GM23338 (cell line): Measurements from ENCODE around the gene SLC26A1. TPM values are rescaled to one million over a fixed set of nuclear protein-coding genes. Genes with fewer than 3 reads are reported as not detected.

Source experiments
- ATAC-seq: fragments of 200-7000 bp; cut with Tn5 transposase; 3 replicates; pipeline ENCODE4 v1.9.1; 2020
- DNase-seq: peaks from one replicate; pipeline ENCODE4 v3.0.0-alpha.2; 2015; ENCODE audit warnings: low spot score
- H2AFZ ChIP-seq: fragments of 200-600 bp; sonication (generic); 2 replicates; pipeline ENCODE4 v1.8.0; 2016; ENCODE audit warnings: antibody characterized with exemption, mild to moderate bottlenecking, moderate library complexity
- H3F3A ChIP-seq: fragments of 200-600 bp; sonication (generic); replicated peaks from 2 replicates; pipeline ENCODE4 v1.8.0; 2017; ENCODE audit warnings: antibody characterized with exemption, mixed run types, low read depth
- H3K27ac ChIP-seq: fragments of 200-600 bp; sonication (generic); 2 replicates; pipeline ENCODE4 v1.6.1; 2016; ENCODE audit warnings: low read depth
- H3K27me3 ChIP-seq: fragments of 200-600 bp; sonication (generic); 2 replicates; pipeline ENCODE4 v1.8.0; 2016; ENCODE audit warnings: mild to moderate bottlenecking, mixed run types, moderate library complexity; ENCODE audit not compliant: insufficient read depth
- H3K36me3 ChIP-seq: fragments of 200-600 bp; sonication (generic); 2 replicates; pipeline ENCODE4 v1.8.0; 2016; ENCODE audit warnings: mild to moderate bottlenecking; ENCODE audit not compliant: insufficient read depth
- H3K4me1 ChIP-seq: fragments of 200-600 bp; sonication (generic); 2 replicates; pipeline ENCODE4 v1.8.0; 2016; ENCODE audit warnings: mild to moderate bottlenecking, moderate library complexity; ENCODE audit not compliant: insufficient read depth
- H3K4me2 ChIP-seq: fragments of 200-600 bp; sonication (generic); 2 replicates; pipeline ENCODE4 v1.7.1; 2017; ENCODE audit warnings: mixed run types
- H3K4me3 ChIP-seq: fragments of 200-600 bp; sonication (generic); 2 replicates; pipeline ENCODE4 v1.6.1; 2016; ENCODE audit warnings: mixed run types
- H3K79me2 ChIP-seq: fragments of 200-600 bp; sonication (generic); replicated peaks from 2 replicates; pipeline ENCODE4 v1.8.0; 2017; ENCODE audit warnings: mild to moderate bottlenecking; ENCODE audit not compliant: insufficient read depth
- H3K9me2 ChIP-seq: fragments of 200-600 bp; sonication (generic); 2 replicates; pipeline ENCODE4 v1.8.0; 2017; ENCODE audit not compliant: insufficient read depth
- H4K20me1 ChIP-seq: fragments of 200-600 bp; sonication (generic); replicated peaks from 2 replicates; pipeline ENCODE4 v1.8.0; 2017; ENCODE audit warnings: mild to moderate bottlenecking; ENCODE audit not compliant: insufficient read depth
- H3K27ac Mint-ChIP-seq: 2 replicates; pipeline ENCODE4 v1.8.0; 2020; ENCODE audit warnings: inconsistent platforms, mild to moderate bottlenecking, moderate library complexity, mixed read lengths
- H3K27me3 Mint-ChIP-seq: 3 replicates; pipeline ENCODE4 v1.8.0; 2022; ENCODE audit warnings: low read depth, mild to moderate bottlenecking, moderate library complexity, mixed read lengths, inconsistent platforms; ENCODE audit not compliant: insufficient read depth, poor library complexity
- H3K36me3 Mint-ChIP-seq: 3 replicates; pipeline ENCODE4 v1.8.0; 2021; ENCODE audit warnings: low read depth, mild to moderate bottlenecking, inconsistent platforms, moderate library complexity, mixed read lengths
- H3K4me1 Mint-ChIP-seq: 3 replicates; pipeline ENCODE4 v1.8.0; 2020; ENCODE audit warnings: mild to moderate bottlenecking, inconsistent platforms, mixed read lengths
- H3K4me3 Mint-ChIP-seq: 3 replicates; pipeline ENCODE4 v1.8.0; 2021; ENCODE audit warnings: moderate library complexity, mild to moderate bottlenecking, inconsistent platforms, mixed read lengths
- H3K9me3 Mint-ChIP-seq: 3 replicates; pipeline ENCODE4 v1.8.0; 2020; ENCODE audit warnings: moderate library complexity, mild to moderate bottlenecking, inconsistent platforms, mixed read lengths
- CREB1 ChIP-seq: fragments of 250-450 bp; sonication (Bioruptor Pico); IDR thresholded peaks from 2 replicates; pipeline ENCODE4 v1.5.0; 2020; ENCODE audit warnings: low read depth, mild to moderate bottlenecking, moderate library complexity
- EZH2 ChIP-seq: fragments of 200-600 bp; sonication (generic); IDR thresholded peaks from one replicate; pipeline ENCODE4 v1.8.0; 2017; ENCODE audit warnings: antibody characterized with exemption, mild to moderate bottlenecking, low read depth; ENCODE audit not compliant: unreplicated experiment
- EZH2phosphoT487 ChIP-seq: fragments of 200-600 bp; sonication (generic); IDR thresholded peaks from one replicate; pipeline ENCODE4 v1.8.1; 2018; ENCODE audit warnings: antibody characterized with exemption; ENCODE audit not compliant: unreplicated experiment
- JUNB ChIP-seq: IDR thresholded peaks from one replicate; pipeline ENCODE4 v1.6.1; 2016; ENCODE audit warnings: antibody characterized with exemption; ENCODE audit not compliant: unreplicated experiment
- NANOG ChIP-seq: IDR thresholded peaks from 2 replicates; pipeline ENCODE4 v1.6.1; 2016; ENCODE audit warnings: antibody characterized with exemption, borderline replicate concordance
- POLR2AphosphoS5 ChIP-seq: IDR thresholded peaks from 2 replicates; pipeline ENCODE4 v1.6.1; 2016; ENCODE audit warnings: antibody characterized with exemption, low read depth
- STAT1 ChIP-seq: IDR thresholded peaks from one replicate; pipeline ENCODE4 v1.6.1; 2016; ENCODE audit warnings: antibody characterized with exemption; ENCODE audit not compliant: unreplicated experiment
- ZNF114 ChIP-seq: fragments of 250-450 bp; sonication (Bioruptor Pico); IDR thresholded peaks from 2 replicates; pipeline ENCODE4 v1.5.0; 2020; ENCODE audit warnings: mild to moderate bottlenecking, moderate library complexity
- ZNF331 ChIP-seq: fragments of 250-450 bp; sonication (Bioruptor Pico); IDR thresholded peaks from 2 replicates; pipeline ENCODE4 v1.5.0; 2020; ENCODE audit warnings: low read depth, mild to moderate bottlenecking, moderate library complexity
- polyA plus RNA-seq: library from polyadenylated mRNA; unstranded; fragments of >200 nt; fragmentation: Nextera tagmentation; extraction: Ambion mirVana; gene quantifications from 2 replicates; pipeline ENCODE4 v1.2.1, GENCODE V29; 2016
- total RNA-seq: library from RNA; depleted of rRNA; stranded (reverse); fragments of >200 nt; shearing (Covaris generic); gene quantifications from 2 replicates; pipeline ENCODE4 v1.2.3, GENCODE V29; 2014
- TF ChIP-seq, protein P1 (sequence below), 2 experiments: fragments of 200-600 bp in 1 of 2; sonication (generic) in 1 of 2; conservative IDR thresholded peaks; 2 replicates each; pipeline versions ENCODE4 v1.5.1 to v1.6.1; 2016 to 2017; ENCODE audit warnings: antibody characterized with exemption in 2 of 2, low read depth in 2 of 2, mild to moderate bottlenecking in 2 of 2, moderate library complexity in 1 of 2
- TF ChIP-seq, protein P2 (sequence below): IDR thresholded peaks from 2 replicates; pipeline ENCODE4 v1.6.1; 2016; ENCODE audit warnings: antibody characterized with exemption
- TF ChIP-seq, protein P3 (sequence below): fragments of 250-450 bp; sonication (Bioruptor Pico); IDR thresholded peaks from 2 replicates; pipeline ENCODE4 v1.5.0; 2020; ENCODE audit warnings: mild to moderate bottlenecking, moderate library complexity
- TF ChIP-seq, protein P4 (sequence below): IDR thresholded peaks from one replicate; pipeline ENCODE4 v1.6.1; 2018; ENCODE audit warnings: antibody characterized with exemption; ENCODE audit not compliant: unreplicated experiment

Gene SLC26A1
- total and polyA plus RNA-seq, 2 experiments from 2014 or later, result 0.10 to 0.27 TPM

DNA sequence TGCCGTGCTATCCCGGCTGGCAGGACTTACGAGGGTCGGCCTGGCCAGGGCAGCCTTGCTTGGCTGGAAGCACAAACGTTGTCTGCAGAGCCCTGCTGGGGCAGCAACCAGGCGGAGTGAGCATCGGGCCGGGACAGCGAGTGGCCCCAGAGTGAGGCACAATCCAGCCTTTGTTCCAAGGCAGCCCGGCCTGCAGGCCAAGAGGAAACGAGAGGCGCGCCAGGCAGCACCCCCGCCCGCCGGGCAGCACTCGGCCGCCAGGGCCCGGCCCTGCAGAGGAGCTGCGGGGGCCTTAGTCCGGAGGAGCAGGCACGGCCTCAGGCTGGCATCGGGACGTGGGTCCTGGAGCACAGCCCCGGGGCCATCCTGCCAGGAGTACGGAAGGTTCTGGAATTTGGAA is 42.3 kb upstream of the SLC26A1 start:
- no peak overlapping the region for H3K4me3 Mint-ChIP-seq
- no peak overlapping the region for H3K27ac Mint-ChIP-seq
- H3K27ac ChIP-seq, result no peak overlapping the region
- H3K36me3 ChIP-seq, result no peaks in the 10 kb centered on the region
- no peak overlapping the region for H3K4me3 ChIP-seq
- ATAC-seq (no peak), DNase-seq (no peak)
- no peaks in the 10 kb centered on the region for H3K4me1 ChIP-seq
- no peaks in the 10 kb centered on the region for H3F3A ChIP-seq
- H2AFZ ChIP-seq, result no peak overlapping the region
- no peaks in the 10 kb centered on the region for H3K36me3 Mint-ChIP-seq
- H3K4me1 Mint-ChIP-seq, result peaks cover 2% of the 10 kb centered on the region; the same call in 2 of the 3 replicates
- no peak overlapping the region for H3K4me2 ChIP-seq
- H3K9me2 ChIP-seq, result no peaks in the 10 kb centered on the region
- H3K27me3 Mint-ChIP-seq, result peaks cover 6% of the 10 kb centered on the region
- H4K20me1 ChIP-seq, result no peaks in the 10 kb centered on the region
- no peaks in the 10 kb centered on the region for H3K9me3 Mint-ChIP-seq
- TF ChIP-seq, protein P1, sequence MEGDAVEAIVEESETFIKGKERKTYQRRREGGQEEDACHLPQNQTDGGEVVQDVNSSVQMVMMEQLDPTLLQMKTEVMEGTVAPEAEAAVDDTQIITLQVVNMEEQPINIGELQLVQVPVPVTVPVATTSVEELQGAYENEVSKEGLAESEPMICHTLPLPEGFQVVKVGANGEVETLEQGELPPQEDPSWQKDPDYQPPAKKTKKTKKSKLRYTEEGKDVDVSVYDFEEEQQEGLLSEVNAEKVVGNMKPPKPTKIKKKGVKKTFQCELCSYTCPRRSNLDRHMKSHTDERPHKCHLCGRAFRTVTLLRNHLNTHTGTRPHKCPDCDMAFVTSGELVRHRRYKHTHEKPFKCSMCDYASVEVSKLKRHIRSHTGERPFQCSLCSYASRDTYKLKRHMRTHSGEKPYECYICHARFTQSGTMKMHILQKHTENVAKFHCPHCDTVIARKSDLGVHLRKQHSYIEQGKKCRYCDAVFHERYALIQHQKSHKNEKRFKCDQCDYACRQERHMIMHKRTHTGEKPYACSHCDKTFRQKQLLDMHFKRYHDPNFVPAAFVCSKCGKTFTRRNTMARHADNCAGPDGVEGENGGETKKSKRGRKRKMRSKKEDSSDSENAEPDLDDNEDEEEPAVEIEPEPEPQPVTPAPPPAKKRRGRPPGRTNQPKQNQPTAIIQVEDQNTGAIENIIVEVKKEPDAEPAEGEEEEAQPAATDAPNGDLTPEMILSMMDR (conservative IDR thresholded peaks at IDR 0.05; ENCODE audit: low read depth in 2 of 2), result no peak
- TF ChIP-seq STAT1 (no peak), POLR2AphosphoS5 (no peak), ZNF331 (CRISPR knock-in tag) (no peak), NANOG (no peak), JUNB (no peak), CREB1 (CRISPR knock-in tag) (no peak), ZNF114 (CRISPR knock-in tag) (no peak), EZH2phosphoT487 (no peak), EZH2 (no peak)
- TF ChIP-seq, protein P2, sequence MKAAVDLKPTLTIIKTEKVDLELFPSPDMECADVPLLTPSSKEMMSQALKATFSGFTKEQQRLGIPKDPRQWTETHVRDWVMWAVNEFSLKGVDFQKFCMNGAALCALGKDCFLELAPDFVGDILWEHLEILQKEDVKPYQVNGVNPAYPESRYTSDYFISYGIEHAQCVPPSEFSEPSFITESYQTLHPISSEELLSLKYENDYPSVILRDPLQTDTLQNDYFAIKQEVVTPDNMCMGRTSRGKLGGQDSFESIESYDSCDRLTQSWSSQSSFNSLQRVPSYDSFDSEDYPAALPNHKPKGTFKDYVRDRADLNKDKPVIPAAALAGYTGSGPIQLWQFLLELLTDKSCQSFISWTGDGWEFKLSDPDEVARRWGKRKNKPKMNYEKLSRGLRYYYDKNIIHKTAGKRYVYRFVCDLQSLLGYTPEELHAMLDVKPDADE, result no peak
- TF ChIP-seq, protein P3, sequence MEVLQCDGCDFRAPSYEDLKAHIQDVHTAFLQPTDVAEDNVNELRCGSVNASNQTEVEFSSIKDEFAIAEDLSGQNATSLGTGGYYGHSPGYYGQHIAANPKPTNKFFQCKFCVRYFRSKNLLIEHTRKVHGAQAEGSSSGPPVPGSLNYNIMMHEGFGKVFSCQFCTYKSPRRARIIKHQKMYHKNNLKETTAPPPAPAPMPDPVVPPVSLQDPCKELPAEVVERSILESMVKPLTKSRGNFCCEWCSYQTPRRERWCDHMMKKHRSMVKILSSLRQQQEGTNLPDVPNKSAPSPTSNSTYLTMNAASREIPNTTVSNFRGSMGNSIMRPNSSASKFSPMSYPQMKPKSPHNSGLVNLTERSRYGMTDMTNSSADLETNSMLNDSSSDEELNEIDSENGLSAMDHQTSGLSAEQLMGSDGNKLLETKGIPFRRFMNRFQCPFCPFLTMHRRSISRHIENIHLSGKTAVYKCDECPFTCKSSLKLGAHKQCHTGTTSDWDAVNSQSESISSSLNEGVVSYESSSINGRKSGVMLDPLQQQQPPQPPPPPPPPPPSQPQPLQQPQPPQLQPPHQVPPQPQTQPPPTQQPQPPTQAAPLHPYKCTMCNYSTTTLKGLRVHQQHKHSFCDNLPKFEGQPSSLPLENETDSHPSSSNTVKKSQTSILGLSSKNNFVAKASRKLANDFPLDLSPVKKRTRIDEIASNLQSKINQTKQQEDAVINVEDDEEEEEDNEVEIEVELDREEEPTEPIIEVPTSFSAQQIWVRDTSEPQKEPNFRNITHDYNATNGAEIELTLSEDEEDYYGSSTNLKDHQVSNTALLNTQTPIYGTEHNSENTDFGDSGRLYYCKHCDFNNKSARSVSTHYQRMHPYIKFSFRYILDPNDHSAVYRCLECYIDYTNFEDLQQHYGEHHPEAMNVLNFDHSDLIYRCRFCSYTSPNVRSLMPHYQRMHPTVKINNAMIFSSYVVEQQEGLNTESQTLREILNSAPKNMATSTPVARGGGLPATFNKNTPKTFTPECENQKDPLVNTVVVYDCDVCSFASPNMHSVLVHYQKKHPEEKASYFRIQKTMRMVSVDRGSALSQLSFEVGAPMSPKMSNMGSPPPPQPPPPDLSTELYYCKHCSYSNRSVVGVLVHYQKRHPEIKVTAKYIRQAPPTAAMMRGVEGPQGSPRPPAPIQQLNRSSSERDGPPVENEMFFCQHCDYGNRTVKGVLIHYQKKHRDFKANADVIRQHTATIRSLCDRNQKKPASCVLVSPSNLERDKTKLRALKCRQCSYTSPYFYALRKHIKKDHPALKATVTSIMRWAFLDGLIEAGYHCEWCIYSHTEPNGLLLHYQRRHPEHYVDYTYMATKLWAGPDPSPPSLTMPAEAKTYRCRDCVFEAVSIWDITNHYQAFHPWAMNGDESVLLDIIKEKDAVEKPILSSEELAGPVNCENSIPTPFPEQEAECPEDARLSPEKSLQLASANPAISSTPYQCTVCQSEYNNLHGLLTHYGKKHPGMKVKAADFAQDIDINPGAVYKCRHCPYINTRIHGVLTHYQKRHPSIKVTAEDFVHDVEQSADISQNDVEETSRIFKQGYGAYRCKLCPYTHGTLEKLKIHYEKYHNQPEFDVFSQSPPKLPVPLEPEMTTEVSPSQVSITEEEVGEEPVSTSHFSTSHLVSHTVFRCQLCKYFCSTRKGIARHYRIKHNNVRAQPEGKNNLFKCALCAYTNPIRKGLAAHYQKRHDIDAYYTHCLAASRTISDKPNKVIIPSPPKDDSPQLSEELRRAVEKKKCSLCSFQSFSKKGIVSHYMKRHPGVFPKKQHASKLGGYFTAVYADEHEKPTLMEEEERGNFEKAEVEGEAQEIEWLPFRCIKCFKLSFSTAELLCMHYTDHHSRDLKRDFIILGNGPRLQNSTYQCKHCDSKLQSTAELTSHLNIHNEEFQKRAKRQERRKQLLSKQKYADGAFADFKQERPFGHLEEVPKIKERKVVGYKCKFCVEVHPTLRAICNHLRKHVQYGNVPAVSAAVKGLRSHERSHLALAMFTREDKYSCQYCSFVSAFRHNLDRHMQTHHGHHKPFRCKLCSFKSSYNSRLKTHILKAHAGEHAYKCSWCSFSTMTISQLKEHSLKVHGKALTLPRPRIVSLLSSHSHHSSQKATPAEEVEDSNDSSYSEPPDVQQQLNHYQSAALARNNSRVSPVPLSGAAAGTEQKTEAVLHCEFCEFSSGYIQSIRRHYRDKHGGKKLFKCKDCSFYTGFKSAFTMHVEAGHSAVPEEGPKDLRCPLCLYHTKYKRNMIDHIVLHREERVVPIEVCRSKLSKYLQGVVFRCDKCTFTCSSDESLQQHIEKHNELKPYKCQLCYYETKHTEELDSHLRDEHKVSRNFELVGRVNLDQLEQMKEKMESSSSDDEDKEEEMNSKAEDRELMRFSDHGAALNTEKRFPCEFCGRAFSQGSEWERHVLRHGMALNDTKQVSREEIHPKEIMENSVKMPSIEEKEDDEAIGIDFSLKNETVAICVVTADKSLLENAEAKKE (CRISPR knock-in tag), result no peak
- TF ChIP-seq, protein P4, sequence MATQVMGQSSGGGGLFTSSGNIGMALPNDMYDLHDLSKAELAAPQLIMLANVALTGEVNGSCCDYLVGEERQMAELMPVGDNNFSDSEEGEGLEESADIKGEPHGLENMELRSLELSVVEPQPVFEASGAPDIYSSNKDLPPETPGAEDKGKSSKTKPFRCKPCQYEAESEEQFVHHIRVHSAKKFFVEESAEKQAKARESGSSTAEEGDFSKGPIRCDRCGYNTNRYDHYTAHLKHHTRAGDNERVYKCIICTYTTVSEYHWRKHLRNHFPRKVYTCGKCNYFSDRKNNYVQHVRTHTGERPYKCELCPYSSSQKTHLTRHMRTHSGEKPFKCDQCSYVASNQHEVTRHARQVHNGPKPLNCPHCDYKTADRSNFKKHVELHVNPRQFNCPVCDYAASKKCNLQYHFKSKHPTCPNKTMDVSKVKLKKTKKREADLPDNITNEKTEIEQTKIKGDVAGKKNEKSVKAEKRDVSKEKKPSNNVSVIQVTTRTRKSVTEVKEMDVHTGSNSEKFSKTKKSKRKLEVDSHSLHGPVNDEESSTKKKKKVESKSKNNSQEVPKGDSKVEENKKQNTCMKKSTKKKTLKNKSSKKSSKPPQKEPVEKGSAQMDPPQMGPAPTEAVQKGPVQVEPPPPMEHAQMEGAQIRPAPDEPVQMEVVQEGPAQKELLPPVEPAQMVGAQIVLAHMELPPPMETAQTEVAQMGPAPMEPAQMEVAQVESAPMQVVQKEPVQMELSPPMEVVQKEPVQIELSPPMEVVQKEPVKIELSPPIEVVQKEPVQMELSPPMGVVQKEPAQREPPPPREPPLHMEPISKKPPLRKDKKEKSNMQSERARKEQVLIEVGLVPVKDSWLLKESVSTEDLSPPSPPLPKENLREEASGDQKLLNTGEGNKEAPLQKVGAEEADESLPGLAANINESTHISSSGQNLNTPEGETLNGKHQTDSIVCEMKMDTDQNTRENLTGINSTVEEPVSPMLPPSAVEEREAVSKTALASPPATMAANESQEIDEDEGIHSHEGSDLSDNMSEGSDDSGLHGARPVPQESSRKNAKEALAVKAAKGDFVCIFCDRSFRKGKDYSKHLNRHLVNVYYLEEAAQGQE, result no peak
- no peaks in the 10 kb centered on the region for H3K79me2 ChIP-seq
- H3K27me3 ChIP-seq, result no peaks in the 10 kb centered on the region
